Transverse colon (tissue), 3 donors: ENCODE results near the gene KCNQ4.

ENCODE experiments used
- CTCF ChIP-seq, 5 experiments: fragments of 200-600 bp in 3 of 5; fragments of 450-650 bp in 2 of 5; sonication (generic) in 3 of 5; IDR thresholded peaks; 1 replicate in 2 of 5; 2 replicates in 3 of 5; pipeline ENCODE4 v1.5.1; 2016 to 2017; ENCODE audit warnings: antibody characterized with exemption in 5 of 5, inconsistent platforms in 3 of 5, mild to moderate bottlenecking in 2 of 5, moderate library complexity in 1 of 5
- EP300 ChIP-seq: sonication (generic); formaldehyde crosslinking; IDR thresholded peaks from one replicate; pipeline ENCODE4 v1.6.1; 2017; ENCODE audit warnings: antibody characterized with exemption, low read depth
- POLR2A ChIP-seq: fragments of 450-650 bp; IDR thresholded peaks from one replicate; pipeline ENCODE4 v1.6.1; 2016; ENCODE audit warnings: antibody characterized with exemption, mild to moderate bottlenecking, moderate library complexity

GRCh38 chr1:40734882-40735628 is 48.5 kb upstream of the KCNQ4 start:
- TF ChIP-seq EP300 (no peak), CTCF (IDR thresholded peaks at IDR 0.05) (no peak), POLR2A (no peak)
